GM19239 (cell line): Measurements from ENCODE around the gene SNX30.

Experiments
- DNase-seq: peaks from one replicate; pipeline ENCODE4 v3.0.0; 2011; ENCODE audit warnings: low spot score; ENCODE audit not compliant: insufficient read length
- FAIRE-seq: peaks from 2 replicates; lab custom pipeline; 2011; peaks lifted over from hg19 to GRCh38; lab: Jason Lieb, UNC

The SNX30 gene

DNA sequence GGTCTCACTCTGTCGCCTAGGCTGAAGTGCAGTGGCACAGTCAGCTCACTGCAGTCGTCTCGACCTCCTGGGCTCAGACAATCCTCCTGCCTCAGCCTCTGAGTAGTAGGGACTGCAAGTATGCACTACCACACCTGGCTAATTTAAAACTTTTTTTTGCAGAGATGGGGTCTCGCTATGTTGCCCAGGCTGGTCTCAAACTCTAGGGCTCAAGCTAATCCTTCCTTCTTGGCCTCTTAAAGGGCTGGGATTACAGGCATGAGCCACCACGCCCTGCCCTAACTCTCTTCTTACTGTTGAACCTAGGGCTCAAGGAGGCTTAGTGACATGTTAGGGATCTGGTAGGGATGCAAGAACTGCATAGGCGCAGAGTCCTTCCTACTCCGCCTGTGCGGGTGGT is 65.3 kb downstream of the SNX30 start:
- FAIRE-seq (no peak), DNase-seq (no peak)

DNA sequence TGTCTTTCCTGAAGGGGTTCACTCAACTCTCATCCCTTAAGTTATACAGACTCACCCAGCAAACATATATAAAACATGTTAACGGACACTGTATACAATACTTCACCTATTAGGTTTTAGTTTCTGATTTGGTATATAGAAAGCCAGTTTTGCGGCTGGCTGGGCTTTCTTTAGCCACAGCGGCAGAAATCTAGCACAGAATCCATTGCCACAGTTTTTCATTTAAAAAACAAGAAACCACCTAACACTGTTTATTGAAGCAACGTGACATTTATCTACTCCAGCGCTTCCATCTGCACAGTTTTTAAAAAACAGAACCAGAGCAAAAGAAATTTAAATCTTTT is 67.3 kb downstream of the SNX30 start:
- FAIRE-seq (peak; percentile 55), DNase-seq (no peak)

DNA sequence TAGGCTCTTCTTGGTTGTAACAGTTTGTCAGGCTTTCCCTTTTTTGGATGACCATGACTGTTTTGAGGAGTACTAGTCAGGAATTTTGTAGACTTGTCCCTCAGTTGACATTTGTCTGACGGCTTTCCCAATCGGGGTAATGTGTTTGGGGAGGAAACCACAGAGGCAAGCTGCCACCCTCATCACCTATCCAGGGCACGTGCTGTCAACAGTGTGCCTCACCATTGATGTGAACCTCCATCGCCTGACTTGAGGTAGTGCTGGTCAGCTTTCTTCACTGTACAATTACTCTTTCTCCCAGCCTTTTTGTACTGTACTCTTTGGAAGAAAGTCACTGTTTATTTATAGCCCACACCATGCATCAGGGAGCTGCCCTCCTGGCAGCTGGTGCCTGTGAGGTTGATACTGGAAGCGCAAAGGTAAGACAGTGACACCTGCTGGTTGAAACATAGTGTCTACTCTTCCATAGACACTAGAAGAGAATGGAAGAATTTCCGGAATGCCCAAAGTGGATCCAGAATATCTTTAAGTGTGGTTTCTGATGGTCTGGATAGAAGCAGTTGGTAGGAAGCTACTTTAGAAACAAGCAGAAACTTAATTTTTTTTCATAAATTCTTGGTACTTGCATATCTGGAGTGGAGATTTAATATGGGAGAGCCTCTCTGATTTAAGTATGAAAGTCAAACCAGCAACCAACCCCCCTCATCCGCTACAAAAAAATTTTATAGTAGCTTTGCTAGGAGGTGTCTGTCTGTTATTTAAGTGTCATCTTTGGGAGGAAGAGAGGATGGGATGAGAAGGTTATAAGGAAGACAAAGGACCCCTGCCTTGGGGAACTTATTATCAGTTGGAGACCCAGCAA is 69.3 kb downstream of the SNX30 start:
- FAIRE-seq: peak; percentile 76

DNA sequence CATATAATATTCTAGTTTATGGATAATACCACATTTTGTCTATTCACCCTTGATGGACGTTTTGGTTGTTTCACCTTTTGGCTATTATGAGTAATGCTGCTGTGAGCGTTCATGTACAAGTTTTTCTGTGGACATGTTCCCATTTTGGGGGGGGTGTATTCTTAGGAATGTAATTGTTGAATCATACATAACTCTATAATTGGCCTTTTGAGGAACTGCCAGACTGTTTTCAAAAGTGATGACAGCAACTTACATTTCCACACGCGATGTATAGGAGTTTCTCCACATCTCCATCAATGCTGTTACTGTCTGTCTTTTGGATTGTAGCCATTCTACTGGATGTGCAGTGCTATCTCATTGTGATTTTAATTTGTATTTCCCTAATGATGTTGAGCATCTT is 70.3 kb downstream of the SNX30 start:
- no peak for FAIRE-seq
- no peak for DNase-seq

More for the DNA sequence above, 69.3 kb downstream of the SNX30 start:
- DNase-seq: no peak

DNA sequence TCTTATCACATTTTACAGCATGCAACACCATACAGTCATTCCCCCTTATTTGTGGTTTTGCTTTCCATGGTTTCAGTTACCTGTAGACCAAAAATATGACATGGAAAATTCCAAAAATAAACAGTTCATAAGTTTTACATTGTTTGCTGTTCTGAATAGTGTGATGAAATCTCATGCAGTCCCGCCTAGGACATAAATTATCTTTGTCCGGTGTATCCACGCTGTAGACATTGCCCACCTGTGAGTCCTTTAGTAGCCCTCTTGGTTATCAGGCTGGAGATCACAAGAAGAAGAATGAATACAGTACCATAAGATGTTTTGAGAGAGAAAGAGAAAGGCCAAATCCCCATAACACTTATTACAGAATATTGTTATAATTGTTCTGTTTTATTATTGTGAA is 72.1 kb downstream of the SNX30 start:
- DNase-seq: no peak
- no peak for FAIRE-seq

DNA sequence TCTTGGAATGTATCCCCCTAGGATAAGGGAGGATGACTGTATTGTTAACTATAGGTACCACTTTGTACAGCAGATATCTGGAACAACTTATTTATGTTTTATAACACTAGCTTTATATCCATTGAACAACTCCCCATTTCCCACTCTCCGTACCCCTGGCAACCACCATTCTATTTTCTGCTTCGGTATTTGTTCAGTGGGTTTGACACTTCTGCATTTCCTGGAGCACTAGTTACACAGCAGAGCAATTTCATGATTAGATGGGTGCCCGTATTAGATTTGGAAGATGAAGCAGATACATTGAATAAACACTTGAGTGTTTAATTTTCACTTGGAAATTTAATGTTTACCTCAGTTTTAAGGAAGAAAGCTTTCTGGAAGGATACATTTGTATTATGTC is 72.7 kb downstream of the SNX30 start:
- FAIRE-seq (no peak), DNase-seq (no peak)

DNA sequence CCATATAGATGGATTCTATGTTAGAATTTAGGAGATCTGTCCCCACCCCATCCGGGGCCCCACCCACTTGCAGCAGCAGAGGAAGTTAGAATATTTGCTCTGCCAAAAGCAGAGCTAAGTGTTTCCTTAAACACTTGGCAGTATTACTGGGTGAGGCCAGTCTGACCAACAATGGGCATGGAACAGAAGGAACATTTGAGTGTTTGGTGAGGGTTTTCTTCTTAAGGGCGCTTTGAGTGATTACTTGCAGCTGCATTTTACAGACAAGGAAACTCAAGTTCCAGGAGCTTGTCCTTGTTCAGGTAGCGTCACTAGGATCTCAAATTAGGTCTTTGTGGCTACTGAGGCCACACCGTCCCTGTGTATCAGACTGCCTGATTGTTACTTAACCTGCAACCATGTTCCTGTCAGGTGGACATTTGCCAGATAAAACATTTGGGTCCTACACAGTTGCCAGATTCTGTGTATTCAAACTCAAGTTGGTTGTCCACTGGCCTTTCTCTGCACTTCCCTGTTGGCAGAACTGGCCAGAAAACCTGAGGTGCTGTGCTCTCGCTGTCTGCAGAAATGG is 80.8 kb downstream of the SNX30 start:
- FAIRE-seq (no peak), DNase-seq (no peak)

DNA sequence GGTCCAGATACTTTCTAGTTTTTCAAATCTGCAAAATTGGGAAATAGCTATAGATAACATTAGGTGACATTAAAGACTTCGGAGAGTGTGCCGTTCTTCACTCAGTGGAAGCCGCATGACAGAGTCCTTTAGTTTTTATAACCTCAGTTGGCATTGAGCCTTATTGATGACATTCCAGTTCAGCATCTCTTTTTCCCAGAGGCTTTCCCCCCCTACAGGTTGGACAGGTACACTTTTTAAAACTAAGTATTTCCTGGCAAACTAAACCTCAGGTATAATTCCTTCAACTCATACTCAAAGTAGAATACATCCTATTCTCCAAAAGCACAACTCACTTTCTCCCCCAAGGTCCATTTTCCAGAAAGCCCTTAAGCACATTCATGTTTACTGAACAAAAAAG is 81.4 kb downstream of the SNX30 start:
- DNase-seq (no peak), FAIRE-seq (no peak)

DNA sequence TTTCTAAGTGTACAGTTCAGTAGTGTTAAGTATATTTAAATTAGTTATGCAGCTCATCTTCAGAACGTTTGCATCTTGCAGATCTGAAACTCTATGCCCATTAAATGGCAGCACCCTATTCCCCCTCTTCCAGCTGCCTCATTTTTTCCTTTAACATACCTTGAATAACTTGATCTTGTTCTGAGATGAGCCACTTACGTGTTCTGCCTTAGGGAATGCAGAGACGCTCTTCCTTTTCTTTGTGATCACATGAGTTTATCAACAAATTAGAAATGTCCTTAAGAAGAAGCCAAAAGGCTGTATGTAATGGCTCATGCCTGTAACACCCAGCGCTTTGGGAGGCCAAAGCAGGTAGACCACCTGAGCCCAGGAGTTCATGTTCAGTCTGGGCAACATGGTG is 82.5 kb downstream of the SNX30 start:
- FAIRE-seq: no peak
- DNase-seq: no peak

DNA sequence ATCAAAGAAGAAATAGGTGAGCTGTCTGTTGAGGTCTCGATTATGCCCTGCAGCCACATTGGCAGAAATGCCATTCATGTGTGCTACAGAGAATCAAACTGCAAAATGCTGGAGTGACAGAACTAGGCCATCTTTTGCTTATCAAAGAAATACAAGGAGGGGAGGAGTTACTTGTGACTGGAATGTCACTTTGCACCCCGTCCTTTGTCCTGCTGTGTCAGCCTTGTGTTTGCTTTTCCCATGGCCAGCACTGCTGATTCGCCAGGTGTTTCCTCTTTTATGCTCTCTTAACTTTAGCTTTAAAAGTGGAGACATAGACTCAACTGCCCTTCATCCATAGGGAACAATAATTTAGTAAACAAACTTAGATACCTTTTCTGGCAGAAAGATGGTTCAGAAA is 85.8 kb downstream of the SNX30 start:
- DNase-seq (no peak), FAIRE-seq (no peak)

DNA sequence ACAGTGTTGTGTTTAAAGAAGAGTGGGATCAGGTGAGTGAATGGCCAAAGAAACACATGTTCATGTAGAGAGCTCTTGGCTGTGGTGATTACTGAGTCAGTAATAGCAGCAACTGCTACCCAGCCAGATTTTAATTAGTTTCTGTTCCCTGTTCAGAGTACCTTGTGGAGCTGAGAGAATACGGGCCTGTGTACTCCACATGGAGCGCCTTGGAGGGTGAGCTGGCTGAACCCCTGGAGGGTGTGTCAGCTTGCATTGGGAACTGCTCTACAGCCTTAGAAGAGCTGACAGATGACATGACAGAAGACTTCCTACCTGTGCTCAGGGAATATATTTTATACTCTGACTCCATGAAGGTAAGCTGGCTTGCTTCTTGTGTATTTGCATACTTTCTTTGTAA is 87.8 kb downstream of the SNX30 start:
- FAIRE-seq (no peak), DNase-seq (no peak)

DNA sequence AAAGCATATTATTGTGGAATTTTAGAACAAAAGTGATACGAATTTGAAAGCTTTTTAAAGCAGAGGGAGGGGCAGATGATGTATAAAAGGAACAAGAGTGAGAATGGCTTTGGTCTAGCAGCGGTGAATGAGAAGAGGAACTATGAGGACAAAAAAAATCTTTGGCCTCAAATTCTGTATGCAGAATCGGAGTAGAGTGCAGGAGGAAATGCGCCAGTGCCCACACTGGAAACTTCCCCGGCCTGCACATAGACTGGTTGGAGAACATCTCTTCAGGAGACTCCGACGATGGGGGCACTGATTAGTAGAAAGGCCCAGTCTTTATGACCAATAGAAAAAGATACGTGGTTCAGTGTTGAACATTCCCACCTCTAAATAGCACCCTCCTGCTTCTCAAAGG is 88.8 kb downstream of the SNX30 start:
- no peak for FAIRE-seq
- DNase-seq: no peak

DNA sequence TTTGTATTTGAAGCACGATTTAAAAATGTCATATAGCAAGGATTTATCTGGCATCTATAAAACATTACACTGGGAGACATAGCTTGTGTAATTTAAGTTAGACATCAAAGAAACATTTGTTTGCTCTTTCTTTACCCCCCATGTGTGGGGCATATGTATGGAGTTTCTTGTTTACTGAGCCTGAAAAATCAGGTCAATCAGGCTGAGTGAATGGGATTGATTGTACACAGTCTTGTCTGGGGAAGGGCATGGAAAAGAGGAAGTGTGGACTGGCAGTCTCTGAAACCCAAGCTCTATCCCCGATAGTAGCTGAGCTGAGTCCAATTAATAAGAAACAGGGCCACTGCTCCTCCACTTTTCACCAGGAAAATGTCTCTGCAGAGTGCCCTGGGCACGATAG is 90.7 kb downstream of the SNX30 start:
- FAIRE-seq: no peak

DNA sequence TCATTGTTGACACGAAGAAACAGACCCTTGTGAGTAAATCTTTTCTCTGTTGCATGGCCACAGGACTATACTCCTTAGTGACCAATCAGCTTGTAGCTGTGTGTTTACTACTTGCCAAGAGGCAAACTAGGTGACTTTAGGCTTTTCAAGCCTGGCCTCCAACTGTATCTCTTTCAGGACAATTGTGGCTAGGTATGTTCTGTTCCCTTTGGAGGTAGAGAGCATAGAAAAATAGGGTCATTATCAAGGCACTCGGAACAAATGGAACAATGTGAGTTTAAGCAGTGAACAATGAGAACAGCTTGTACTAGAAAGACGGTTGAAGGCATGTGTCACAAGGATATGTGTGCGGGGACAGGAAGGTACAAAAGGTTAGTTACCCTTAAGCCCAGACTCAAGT is 92.0 kb downstream of the SNX30 start:
- no peak for FAIRE-seq
- no peak for DNase-seq

More for the DNA sequence above, 90.7 kb downstream of the SNX30 start:
- DNase-seq: no peak

DNA sequence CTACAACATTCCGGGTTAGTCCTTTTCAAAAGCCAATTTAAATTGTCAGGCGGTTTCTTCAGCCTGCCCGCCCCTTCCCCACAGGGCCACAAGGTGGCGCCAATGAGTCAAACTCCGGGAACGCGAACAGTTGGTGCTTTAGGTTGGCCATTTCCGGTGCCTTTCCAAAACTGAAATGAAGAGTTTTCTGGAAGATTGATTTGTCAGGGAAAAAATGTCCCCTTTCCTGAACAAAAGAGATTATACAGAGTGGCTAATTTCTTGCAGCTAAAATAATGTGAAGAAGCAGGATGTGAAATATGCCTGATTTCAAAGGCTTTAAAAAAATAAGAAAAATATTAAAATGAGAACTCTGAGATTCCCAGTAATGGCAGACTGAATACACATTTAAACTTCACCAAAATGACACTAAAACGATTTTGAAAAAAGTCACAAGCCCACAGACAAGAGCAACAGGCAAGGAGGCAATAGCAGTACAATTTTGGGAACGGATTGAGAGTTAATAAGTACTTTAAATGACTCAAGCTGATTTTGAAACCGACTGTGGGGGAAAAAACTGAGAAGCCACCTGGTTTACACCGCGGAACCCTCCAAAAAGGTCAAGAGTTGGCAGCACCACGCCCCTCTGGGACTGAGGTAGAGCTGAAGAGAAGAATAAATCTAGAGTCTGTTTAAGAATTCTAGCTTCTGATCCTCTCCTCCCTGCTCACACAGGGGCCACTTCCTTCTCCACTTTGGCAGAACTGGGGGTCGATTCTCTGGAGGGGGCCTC is 94.4 kb downstream of the SNX30 start:
- FAIRE-seq: peak; percentile 91

DNA sequence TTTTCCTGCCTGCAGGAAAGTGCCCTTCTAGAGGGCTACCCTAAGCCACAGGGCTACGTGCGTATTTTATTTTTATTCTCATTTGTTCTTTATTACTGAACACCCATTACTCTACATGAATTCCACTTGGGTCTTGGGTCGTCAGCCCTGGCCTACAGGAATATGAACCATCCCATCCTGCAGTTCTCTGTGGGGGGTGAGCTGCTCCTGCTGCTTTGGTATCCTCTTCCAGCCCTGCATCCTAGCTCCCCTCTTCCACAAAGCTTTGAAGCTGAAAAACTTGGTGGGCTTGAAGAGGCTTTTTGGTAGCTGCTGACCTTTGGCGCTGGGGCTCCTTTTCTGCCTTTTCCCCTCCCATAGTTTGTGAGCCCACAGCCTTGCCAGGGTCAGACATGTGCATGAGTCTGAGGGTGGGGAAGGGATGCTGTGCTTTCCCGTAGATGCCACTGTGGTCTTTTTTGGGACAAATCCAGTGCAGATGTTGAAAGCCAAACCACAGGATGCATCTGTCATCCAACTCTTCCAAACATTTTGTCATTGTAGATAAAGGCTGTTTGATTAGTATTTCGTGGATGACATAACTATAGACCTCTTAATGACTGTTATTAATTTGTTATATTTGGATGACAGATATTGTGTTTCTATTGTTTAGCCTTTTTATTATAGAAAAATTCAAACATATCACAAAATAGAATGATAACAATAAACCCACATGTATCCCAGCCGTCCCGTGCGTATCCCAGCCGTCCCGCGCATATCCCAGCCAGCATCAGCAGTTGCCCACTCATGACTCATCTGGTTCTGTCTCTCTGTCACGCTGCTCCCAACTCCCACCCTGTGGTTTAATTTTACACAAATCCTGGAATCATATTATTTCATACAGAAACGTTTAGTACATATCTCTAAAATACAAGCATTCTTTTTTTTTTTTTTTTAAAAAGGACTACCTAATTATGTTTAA is 96.2 kb downstream of the SNX30 start:
- DNase-seq: no peak
- no peak for FAIRE-seq

More for the DNA sequence above, 94.4 kb downstream of the SNX30 start:
- DNase-seq: peak; percentile 68

DNA sequence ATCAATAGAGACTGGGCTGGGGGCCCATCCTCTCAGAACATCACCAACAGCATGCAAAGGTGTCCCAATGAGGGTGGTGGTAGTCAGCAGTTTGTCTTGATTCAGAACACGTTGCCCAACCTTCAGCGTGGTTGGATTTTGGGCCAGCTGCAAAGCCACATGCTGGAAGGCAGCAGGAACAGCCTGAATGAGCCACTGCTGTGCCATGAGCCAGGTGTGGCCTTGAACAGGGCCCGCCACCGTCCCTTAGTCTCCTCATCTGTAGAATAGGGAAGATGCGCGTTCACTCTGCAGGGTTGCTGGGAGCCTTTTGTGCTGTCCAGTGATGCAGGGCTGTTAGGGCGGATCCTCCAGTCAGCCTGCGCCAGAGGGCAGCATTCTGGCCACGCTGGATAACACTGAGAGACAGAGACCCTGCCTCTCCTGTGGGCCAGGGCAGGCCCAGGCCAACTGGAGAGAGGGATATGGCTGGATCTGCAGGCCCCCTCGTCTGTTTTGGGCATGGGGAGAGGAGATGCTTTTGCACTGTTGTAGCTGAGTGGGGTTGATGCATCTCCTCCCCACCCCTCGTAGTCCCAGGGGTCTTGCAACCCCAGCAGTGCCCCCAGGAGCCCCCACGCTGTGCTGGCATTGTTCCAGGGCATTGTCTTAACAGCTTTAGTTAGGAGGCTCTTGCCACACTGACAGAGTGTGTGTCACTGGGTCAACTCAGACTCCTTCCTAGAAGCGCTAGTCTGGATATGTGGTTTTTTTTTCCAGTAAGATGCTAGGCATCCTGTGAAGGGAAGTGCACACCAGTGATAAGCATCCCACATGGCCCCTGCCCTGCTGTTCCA is 98.0 kb downstream of the SNX30 start:
- no peak for DNase-seq
- FAIRE-seq: no peak

DNA sequence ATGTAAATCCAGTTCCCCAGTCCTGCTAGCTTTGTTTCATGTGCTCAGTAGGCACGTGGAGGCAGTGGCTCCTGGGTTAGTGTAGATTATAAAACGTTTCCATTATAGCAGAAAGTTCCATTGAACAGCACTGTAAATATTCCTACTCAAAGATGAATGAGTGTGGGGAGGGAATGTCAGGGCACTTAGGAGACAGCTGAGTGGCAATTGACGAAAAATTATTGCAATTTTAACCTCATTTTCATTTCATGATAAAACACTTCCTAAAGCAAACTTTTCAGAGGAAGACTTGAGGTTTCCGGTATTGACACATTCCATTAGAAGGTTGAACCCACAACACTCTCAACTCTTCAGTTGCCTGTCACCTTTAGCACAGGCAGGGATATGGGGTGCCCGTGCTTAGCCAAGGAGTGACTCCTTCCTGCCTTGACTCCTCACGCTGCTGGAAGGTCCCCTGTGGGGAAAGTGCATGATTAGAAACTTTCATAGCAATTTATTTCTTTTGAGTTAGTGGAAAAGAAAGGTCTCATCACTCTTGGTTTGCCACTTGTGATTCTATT is 98.9 kb downstream of the SNX30 start:
- FAIRE-seq: no peak
- no peak for DNase-seq

DNA sequence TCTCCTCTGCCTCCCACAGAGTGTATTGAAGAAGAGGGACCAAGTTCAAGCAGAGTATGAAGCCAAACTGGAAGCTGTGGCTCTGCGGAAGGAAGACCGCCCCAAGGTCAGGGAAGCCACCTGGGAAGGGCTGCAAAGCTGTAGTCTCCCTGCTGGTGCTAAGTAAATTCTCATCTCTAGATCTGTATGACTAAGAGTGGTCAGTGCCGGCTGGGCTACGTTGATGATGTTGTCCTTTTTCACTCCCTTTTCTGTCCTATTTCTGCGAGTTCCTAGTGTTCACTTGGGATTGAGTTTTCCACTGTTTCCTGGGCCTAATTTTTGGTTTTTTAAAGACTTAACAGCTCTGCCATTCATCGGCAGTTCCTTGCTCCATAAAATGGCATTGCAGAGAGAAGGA is 100.3 kb downstream of the SNX30 start:
- DNase-seq (no peak), FAIRE-seq (no peak)
